Mesothelial cell of epicardium (in vitro differentiated cells): ENCODE data around the gene MPO. TPM values are rescaled to one million over a fixed set of nuclear protein-coding genes. Genes with fewer than 3 reads are reported as not detected.

ENCODE experiments used
- DNase-seq, 2 experiments: peaks; one replicate each; pipeline ENCODE4 v3.0.0; 2021; ENCODE audit warnings: low spot score in 2 of 2; ENCODE audit not compliant: unreplicated experiment in 2 of 2
- H3K27ac Mint-ChIP-seq: 2 replicates; pipeline ENCODE4 v1.8.0; 2021; ENCODE audit warnings: mixed read lengths
- H3K27me3 Mint-ChIP-seq: 2 replicates; pipeline ENCODE4 v1.8.0; 2021; ENCODE audit warnings: low read depth, mixed read lengths
- H3K36me3 Mint-ChIP-seq: 2 replicates; pipeline ENCODE4 v1.8.0; 2021; ENCODE audit warnings: mixed read lengths
- H3K4me1 Mint-ChIP-seq: 2 replicates; pipeline ENCODE4 v1.8.0; 2021; ENCODE audit warnings: mixed read lengths
- H3K4me3 Mint-ChIP-seq: 2 replicates; pipeline ENCODE4 v1.8.0; 2021; ENCODE audit warnings: mild to moderate bottlenecking, moderate library complexity, mixed read lengths
- H3K9me3 Mint-ChIP-seq: 2 replicates; pipeline ENCODE4 v1.8.0; 2021; ENCODE audit warnings: mixed read lengths
- total RNA-seq: library from RNA; stranded (reverse); gene quantifications from 3 replicates; pipeline ENCODE4 v1.2.1, GENCODE V29; 2021
- TF ChIP-seq, protein P1 (sequence below): fragments of 200-600 bp; sonication (generic); IDR thresholded peaks from one replicate; pipeline ENCODE4 v1.5.0; 2021; ENCODE audit warnings: antibody characterized with exemption; ENCODE audit not compliant: unreplicated experiment

Gene MPO
- total RNA-seq, 1 donor from 2014 or later = not detected

DNA sequence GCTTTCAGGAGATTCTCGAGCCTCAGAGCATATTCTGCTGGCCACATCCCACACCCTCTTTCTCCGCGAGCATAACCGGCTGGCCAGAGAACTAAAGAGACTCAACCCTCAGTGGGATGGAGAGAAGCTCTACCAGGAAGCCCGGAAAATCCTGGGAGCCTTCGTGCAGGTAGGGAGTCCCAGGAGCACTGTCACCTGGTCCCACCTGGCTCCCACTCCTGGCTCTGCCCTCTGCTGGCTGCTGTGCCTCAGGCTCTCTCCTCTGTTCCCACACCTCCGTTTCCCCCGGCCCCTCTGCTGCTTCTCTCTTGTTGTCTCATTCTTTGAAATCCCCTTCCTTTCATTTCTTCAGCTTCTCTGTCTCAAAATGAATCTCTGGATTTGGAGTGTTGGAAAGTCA lies 25.9 kb downstream of the MPO start:
- Mint-ChIP-seq H3K27ac (no peak overlapping the region), H3K4me3 (no peak overlapping the region), H3K9me3 (no peaks in the 10 kb centered on the region), H3K4me1 (no peaks in the 10 kb centered on the region), H3K36me3 (no peaks in the 10 kb centered on the region), H3K27me3 (peaks cover 85% of the 10 kb centered on the region)
- TF ChIP-seq, protein P1, sequence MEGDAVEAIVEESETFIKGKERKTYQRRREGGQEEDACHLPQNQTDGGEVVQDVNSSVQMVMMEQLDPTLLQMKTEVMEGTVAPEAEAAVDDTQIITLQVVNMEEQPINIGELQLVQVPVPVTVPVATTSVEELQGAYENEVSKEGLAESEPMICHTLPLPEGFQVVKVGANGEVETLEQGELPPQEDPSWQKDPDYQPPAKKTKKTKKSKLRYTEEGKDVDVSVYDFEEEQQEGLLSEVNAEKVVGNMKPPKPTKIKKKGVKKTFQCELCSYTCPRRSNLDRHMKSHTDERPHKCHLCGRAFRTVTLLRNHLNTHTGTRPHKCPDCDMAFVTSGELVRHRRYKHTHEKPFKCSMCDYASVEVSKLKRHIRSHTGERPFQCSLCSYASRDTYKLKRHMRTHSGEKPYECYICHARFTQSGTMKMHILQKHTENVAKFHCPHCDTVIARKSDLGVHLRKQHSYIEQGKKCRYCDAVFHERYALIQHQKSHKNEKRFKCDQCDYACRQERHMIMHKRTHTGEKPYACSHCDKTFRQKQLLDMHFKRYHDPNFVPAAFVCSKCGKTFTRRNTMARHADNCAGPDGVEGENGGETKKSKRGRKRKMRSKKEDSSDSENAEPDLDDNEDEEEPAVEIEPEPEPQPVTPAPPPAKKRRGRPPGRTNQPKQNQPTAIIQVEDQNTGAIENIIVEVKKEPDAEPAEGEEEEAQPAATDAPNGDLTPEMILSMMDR = no peak
- no peak for DNase-seq

- no peak for DNase-seq
- Mint-ChIP-seq H3K27me3 (peaks cover 88% of the 10 kb centered on the region), H3K4me3 (no peak overlapping the region), H3K36me3 (no peaks in the 10 kb centered on the region), H3K4me1 (no peaks in the 10 kb centered on the region), H3K9me3 (no peaks in the 10 kb centered on the region), H3K27ac (no peak overlapping the region)
- TF ChIP-seq, protein P1 = no peak
These were observed 27.7 kb downstream of the MPO start for GRCh38 chr17:58253082-58253481.

- no peaks in the 10 kb centered on the region for H3K4me1 Mint-ChIP-seq
- H3K27ac Mint-ChIP-seq = no peak overlapping the region
- peaks cover 87% of the 10 kb centered on the region for H3K27me3 Mint-ChIP-seq
- TF ChIP-seq, protein P1 = no peak
- H3K9me3 Mint-ChIP-seq = no peaks in the 10 kb centered on the region
- DNase-seq = no peak
- H3K4me3 Mint-ChIP-seq = no peak overlapping the region
- H3K36me3 Mint-ChIP-seq = no peaks in the 10 kb centered on the region
These were observed 28.6 kb downstream of the MPO start for GRCh38 chr17:58252141-58252540.

DNA sequence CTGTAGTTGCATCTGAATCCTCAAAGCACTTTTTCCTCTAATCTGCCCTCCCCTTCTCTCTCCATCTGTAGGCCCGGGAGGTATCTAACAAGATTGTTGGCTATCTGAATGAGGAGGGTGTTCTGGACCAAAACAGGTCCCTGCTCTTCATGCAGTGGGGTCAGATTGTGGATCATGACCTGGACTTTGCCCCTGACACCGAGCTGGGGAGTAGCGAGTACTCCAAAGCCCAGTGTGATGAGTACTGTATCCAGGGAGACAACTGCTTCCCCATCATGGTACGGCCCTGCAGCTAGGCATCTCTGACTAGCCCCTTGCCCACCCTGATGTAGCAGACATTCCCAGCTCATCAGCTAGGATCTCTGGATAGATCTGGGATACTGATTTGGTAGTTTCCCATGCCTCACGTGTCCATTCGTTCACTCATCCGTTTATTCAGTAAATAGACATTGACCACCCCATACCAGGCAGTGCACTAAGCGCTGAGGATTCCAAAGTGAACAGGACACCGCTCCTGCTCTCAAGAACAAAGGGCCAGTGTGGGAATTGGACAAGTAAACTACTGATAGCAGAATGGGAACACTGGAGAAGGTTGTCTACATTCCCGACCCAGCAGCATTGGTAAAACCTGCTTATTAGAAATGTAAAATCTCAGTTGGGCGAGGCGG lies 30.3 kb downstream of the MPO start:
- Mint-ChIP-seq H3K27me3 (peaks cover 90% of the 10 kb centered on the region), H3K4me3 (no peak overlapping the region), H3K36me3 (no peaks in the 10 kb centered on the region), H3K9me3 (no peaks in the 10 kb centered on the region), H3K4me1 (peaks cover 7% of the 10 kb centered on the region), H3K27ac (no peak overlapping the region)
- TF ChIP-seq, protein P1 = no peak
- no peak for DNase-seq

GRCh38 chr17:58249270-58250133 lies 31.2 kb downstream of the MPO start:
- no peaks in the 10 kb centered on the region for H3K9me3 Mint-ChIP-seq
- H3K27me3 Mint-ChIP-seq = peaks cover 92% of the 10 kb centered on the region
- H3K36me3 Mint-ChIP-seq = no peaks in the 10 kb centered on the region
- TF ChIP-seq, protein P1 = peak; percentile 93
- DNase-seq = peak; percentile 56 to 81
- H3K4me1 Mint-ChIP-seq = peaks cover 13% of the 10 kb centered on the region
- no peak overlapping the region for H3K27ac Mint-ChIP-seq
- peak overlapping the region; percentile 66 for H3K4me3 Mint-ChIP-seq
